Stimulated activated CD4-positive, alpha-beta T cell treated with anti-CD3 and anti-CD28 coated beads, Interleukin-4, amount 100 ng/mL, for 1 hour (primary cell): ENCODE results near the gene SLC7A5.
"Not testable (repeated sequence)": the region's sequence is repeated elsewhere in the genome, so short reads cannot be mapped to it uniquely, and the experiment has no call there.

ENCODE experiments used
- DNase-seq: peaks from one replicate; pipeline ENCODE4 v3.0.0-alpha.2; 2020

Gene SLC7A5

DNA sequence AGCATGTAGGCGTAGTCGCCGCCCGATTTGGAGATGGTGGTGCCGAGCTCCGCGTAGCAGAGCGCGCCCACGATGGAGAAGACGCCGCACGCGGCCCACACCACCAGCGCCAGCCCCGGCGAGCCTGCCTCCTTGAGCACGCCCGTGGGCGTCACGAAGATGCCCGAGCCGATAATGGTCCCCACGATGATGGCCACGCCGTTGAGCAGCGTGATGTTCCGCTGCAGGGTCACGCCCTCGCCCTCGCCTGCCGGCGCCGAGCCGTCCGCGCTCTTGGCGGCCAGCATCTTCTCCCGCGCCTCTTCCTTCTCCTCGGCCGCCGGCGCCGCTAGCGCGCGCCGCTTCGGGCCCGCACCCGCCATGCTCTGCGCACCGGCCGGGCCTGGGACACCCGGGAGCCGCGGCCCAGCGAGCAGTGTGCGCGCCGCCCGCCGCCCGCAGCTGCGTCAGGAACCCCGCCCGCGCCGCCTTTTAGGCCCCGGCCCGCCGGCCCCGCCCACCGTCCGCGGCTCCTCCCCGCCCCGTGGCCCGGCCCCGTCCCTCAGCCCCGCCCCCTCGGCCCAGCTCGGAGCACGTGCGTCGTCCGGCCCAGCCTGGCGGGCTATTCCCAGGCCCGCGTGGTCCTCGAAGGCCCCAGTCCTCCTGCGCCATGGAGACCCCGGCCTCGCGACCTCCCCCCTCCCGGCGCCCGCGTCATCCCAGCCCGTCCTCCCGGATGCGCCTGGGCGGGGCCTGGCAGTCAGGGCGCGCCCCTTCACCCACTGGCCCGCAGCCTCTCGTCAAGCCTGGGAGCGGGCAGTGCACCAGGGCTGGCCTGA, at the start of gene SLC7A5:
Gene SLC7A5 (minus strand): TSS at position 447 of the 818 bp plus-strand sequence. CDS start 85 bp downstream, at position 362.
- DNase-seq = peak; percentile 92

DNA sequence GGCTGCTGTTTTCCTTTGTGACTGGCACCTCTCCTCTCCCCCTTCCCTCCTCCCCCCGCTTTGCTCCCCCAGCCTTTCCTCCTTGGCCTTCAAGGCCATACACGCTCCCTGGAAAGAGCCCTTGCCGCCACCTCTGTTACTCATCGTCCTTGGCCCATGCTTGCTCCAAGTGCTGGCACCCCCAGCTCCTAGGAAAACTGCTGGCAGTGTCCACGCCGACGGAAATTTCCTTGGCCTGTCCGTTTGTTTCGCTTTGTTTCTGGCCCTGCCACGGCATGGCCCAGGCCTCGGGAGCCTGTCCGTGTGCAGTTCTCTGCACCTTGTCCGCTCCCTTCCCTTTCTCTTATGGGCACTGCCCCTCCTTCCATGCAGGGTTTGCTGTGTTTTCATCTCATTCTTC, 49.0 kb upstream of the SLC7A5 start:
- no peak for DNase-seq

DNA sequence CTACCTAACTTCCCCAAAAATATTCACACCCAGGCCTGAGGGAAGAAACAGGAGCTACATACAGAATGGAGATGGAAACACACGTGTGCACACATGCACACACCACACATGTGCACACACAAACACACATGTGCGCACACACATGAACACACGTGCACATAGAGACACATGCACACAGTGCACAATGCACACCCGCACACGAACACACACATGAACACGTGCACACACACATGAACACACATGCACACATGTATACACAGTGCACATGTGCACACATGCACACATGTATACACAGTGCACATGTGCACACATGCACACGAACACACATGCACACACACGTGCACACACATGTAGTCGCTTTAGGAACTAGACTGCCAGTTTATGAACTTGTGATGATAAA, 48.2 kb upstream of the SLC7A5 start:
- DNase-seq = no peak

DNA sequence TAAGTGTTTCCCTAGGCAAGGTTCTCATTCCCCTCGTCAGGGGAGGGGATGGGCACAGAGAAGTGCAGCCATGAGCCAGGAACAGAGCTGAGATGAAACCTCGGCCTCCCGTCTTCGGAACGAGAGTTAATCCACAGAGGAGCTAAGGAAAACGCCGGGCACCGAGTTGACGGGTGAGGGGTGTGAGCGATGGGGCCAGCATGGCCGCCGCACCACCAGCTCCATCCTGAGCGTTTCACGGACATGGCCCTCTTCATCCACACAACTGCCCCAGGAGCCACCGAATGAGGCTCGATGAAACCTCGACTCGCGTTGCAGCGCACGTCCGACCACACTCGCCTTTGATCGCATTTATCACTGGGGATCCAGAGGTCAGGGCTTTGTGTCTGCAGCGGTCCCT, 45.5 kb upstream of the SLC7A5 start:
- no peak for DNase-seq

DNA sequence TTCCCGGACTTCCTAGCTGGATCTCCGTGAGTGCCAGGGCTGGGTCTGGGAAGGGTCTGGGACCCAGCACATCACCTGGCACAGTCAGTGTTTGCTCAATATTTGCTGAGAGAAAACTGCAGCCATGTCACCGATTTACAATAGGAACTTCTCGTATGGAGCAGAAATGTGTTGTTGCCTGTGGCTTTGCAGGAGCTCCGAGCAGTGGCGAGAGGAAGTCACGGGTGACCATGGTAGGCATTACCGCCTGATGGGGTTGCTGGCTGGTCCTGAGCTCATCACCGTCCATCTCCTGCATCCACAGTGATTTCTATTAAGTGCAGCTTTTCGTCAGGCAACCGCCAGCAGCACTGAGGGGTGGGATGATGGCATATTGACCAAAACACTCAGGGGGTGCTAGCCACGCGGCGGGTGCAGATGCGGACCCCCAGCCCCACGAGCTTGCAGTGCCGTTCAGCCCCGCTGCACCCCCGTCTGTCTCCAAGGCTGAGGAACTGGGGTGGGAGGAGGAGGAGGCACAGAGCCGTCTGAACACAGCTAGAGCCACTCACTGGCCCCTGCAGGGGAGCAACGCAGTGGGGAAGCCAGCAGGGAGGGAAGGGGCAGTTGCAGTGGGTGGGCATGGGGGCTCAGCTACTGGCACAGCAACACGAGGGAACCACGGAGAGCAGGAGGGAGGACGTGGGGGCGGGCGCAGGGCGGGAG, 44.9 kb upstream of the SLC7A5 start:
- not testable (repeated sequence) for DNase-seq

DNA sequence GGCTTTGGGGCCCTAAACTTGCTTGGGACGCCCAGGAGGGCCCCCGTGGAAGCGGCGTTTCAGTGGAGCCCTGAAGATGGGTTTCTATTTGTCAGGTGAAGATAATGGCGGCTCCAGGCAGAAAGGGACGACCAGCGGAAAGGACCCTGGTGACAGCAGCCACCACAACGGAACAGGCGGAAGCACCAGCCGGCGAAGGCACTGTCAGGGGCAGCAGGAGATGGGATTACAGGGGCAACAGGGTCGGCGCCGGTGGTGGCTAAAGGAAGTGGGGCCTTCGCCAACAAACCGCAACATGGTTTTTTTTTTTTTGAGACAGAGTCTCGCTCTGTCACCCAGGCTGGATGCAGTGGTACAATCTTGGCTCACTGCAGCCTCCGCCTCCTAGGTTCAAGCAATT, 43.4 kb upstream of the SLC7A5 start:
- DNase-seq = not testable (repeated sequence)

DNA sequence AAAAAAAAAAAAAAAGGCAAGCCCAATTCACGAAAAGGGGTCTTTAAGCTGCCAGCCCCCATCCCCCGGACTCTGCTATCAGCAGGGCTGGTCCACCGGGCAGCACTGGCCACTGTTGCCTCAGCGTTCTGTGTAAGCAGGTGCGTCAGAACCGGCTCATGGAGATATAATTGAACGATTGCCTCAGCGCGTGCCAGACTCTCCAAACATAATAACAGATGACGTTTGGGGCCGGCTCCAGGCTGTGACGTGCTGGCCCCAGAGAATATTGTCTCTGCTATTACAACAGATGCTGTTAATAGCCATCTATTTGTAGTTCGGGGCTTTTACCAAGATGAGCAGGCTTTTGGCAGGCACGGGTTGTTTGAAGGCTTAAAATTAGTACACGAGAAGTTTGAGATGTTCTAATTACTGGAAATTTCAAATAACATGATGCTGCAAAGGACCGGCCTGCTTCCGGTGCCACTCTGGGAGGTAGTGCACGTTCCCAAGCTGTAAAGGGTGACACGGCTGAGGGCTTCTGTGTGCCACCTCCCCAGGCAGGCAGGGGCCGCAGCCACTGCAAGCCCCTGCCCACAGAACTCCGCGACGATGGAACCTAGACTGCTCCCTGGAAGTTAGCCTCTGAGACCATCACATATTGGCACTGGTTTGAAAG, 41.9 kb upstream of the SLC7A5 start:
- DNase-seq = not testable (repeated sequence)

DNA sequence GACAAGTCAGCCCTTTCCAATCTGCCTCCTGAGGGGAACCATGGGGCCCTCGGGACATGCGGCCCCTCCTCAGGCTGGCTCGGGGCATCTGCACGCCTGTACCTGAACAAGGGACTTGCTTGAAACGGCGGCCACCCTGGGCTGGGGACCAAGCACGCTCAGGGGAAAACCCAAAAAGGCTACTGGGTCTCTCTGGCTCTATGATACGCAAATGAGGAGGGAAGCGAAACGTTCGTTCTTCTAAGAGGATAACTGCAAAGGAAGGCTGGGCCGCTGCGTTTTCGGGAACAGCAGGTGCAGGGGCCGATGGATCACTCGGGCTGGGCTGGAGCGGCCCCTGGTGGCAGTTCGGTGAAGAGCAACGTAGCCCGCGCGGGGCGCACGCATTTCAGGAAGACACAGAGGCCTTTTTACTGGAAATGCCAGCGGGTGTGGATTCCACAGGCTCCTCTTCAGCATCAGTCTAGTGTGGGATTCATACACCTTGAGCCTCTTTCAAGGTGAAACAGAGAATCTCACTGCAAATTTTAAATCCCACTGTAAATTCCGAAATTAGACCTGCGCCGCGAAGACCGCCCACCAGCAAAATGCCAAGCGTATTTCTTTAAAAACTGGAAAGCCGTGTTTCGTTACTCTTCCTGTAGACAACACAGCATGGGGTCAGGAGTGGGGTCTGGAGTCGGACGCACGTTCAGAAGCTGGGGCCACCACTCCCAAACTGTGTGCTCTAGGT, 40.1 kb upstream of the SLC7A5 start:
- peak; percentile 87 for DNase-seq

DNA sequence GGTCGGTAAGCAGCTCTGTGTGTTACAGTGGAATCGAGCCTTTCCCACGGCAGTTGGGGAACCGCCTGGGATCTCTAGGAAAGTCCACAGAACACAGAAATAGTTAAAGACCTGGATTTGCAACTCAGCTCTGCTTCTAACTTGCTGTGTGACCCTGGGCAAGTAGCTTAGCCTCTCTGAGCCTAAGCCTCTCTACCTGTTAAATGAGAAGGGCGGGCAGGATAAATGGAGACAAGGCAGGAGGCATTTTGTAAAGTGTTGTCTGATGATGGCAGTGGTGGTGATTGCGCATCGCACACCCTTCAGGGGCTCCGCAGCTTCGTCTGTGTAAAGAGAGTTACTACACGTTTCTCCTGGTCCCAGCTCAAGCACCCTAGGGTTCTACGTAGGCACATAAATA, 38.8 kb upstream of the SLC7A5 start:
- DNase-seq = not testable (repeated sequence)

DNA sequence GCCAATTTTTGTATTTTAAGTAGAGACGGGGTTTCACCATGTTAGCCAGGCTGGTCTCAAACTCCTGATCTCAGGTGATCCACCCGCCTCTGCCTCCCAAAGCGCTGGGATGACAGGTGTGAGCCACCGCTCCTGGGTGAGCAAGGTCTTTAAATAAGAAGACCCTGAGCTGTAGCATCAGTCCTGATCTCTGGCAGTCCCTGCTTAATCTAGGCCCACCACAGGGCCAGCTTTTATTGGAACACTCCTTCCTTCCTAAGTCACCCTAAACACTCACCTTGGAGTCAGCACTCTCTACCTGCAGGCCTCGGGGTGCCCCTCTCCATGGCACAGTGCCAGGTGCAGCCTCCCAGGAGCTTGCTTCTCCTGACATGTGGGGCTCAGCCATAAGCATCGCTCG, 36.2 kb upstream of the SLC7A5 start:
- DNase-seq = not testable (repeated sequence)

DNA sequence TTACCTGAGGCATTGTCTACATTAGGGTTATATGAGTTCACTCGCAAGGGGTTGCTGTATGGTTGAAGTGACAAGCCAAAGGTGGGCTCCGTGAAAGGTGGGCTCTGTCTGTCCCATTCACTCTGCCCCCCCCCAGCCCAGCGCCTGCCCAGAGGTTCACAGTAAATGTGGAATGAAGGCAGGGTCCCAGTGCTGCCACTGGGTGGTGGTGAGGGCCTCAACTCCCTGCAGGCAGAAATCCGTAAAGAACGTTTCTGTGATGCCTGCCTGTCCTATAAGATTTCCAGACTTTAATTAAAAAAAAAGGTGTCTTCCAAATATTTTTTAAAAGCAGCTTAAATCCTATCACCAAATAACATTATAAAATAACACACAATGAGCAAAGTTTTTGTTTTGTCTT, 35.7 kb upstream of the SLC7A5 start:
- DNase-seq = not testable (repeated sequence)

DNA sequence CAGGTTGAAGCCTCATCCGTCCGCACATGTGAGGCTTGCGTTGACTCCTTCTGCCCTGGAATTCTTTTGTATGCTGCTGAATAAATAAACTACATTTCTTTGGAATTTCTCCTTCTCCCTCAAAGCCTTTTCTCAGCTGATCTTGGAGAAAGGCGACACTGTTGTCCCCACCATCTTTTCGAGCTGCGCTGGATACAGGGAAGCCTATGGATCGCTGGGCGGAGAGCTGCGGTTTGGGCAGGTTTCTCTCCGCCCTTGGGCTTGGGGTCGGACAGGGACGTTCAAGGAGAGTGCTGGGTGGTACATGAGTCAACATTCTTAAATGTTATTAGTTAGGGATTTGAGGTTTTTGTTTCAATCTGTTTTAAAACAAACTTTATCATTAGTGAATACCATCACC, 31.2 kb upstream of the SLC7A5 start:
- DNase-seq = not testable (repeated sequence)

DNA sequence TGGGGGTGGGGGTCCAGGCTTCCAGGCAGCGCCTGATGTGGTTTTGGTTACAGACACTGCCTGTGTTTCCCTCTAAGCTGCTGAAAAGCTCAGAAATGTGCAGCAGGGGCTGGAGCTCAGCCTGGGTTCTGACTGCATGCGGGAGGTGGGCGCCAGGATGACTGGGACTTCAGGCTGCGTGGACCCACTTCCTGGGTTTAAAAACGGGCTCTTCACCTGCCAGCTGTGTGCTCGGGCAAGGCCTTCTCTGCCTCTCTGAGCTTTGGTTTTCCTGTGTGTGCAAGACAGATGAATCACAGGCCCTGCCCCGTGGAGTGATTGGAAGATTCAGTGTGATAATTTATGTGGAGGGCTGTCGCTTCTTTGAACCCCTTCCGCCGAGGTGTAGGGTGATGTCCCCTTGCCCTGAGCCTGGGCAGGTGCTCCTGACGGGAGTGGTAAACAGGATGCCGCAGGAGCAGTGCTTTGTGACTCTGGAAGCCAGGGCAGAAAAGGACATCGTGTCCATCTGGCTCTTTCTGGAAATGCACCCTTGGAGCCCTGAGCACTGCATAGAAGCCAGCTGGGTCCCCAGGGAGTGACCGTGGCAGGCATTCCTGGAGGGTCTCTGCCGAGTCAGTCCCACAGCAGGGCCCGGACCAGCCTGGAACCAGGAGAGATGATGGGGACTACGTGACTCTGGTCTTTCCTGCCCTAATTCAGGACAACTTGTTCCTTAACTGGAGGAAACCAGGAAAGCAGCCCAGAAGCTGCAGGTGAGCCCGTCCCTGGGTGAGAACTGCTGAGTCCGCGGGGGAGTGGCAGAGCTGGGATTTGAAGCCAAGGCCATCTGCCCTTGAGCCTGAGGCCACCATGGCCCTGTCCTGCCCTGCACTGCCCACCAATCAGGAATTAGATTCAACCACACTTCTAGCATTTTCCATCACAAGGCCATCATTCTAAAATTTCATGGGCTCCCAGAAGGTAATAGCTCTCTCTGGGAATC, 28.5 kb upstream of the SLC7A5 start:
- DNase-seq = peak; percentile 53

DNA sequence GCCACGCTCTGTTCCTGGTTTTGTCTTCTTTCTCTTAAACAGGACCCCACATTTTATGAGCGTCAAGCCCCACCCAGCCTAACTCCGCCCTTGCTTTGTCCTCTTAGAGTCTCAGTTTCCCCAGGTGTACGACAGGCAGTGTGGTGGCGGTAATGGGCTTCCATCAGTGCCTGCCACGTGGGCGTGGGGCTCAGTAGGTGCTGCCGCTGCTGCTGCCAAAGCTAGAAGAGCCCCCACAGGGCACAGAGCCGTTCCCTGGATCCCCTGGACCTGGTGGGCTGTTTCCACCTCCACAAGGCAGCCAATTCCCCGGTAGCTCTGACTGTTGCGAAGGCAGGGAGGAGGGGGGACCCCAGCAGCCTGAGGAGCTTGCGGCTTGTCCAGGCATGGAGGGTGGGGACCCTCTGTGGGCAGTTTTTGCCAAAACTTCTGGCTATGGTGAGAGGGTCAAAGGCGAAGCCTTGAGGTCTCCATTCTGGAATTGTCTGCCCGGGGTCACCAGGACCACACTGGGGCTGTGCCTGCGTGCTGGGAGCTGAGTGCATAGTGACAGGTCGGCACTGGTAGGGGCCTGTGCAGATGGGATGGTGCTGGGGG, 27.7 kb upstream of the SLC7A5 start:
- DNase-seq = not testable (repeated sequence)

DNA sequence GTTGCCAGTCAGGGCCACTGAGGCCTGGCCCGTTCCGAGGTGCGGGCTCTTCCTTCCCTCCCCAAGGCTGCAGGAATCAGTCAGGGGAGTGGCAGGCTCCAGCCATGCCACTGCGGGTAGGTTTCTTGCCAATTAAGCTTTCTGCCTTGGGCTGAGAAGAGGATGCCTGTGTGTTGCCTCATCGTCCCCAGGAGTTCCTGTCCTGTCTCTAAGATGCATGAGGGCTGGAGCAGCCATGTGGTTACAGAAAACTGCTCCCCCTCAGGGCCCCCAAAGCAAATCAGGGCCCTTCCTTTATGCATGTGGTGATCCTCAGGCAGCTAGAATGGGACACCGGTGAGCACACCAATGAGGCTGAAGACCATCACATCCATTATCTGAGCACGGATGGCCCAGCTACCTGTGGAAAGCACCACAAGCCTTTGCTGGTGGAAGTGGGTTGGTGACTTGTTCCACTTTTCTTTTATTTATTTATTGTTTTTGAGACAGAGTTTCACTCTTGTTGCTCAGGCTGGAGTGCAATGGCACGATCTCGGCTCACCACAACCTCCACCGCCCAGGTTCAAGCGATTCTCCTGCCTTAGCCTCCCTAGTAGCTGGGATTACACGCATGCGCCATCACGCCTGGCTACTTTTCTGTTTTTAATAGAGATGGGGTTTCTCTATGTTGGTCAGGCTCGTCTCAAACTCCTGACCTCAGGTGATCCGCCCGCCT, 27.0 kb upstream of the SLC7A5 start:
- DNase-seq = not testable (repeated sequence)

DNA sequence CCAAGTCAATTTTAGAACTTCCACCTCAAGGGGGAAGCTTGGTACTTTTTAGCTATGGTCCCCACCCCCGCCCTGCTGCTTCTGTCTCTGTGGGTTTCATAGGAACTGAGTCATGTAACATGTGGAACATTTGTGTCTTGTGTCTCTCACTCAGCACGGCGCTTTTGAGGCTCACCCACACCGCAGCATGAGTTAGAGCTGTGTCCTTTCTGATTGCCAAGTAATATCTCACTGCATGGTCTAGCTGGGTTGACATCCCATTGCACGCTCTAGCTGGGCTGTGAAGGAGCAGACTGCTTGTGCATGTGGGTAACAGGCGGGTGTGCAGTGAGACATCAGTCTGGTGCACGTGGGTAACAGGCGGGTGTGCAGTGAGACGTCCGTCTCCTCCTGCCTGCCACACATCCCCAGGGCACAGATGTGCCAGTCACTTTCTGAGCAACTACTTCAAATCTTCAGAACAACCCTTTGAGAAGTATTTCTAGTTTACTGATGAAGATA, 26.4 kb upstream of the SLC7A5 start:
- peak; percentile 76 for DNase-seq

DNA sequence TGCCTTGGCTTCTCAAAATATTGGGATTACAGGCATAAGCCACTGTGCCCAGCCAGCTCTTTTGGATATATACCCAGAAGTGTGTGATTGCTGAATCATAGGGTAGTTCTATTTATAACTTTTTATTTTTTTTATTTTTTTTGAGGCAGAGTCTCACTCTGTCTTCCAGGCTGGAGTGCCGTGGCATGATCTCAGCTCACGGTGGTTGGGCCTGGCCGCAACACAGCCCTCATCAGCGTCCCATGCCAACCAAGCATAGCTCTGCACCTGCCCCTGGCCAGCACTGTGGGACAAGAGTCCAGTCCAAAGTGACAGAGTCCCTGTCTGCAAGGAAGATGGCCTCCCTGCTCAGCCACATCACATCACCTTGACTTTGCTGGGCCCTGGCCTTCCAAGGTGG, 24.7 kb upstream of the SLC7A5 start:
- DNase-seq = not testable (repeated sequence)

DNA sequence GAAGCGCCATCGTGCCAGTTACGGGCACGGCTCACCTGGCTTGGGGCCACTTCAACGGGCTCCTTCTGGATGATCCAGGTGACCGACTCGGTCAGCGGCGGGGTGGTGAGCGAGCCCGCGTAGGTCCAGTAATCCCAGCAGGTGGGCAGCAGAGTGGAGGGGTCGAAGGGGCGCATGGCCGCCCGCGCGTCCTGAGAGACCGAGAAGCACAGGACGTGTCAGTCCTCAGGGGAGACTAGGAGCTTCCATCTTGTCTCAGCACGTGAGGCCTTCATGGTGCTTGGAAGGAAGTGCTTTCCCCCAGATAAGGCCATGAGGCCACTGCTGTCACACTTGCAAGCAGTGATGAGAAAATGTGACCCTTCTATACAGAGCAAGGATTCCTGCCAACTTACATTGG, 22.5 kb upstream of the SLC7A5 start:
- no peak for DNase-seq

DNA sequence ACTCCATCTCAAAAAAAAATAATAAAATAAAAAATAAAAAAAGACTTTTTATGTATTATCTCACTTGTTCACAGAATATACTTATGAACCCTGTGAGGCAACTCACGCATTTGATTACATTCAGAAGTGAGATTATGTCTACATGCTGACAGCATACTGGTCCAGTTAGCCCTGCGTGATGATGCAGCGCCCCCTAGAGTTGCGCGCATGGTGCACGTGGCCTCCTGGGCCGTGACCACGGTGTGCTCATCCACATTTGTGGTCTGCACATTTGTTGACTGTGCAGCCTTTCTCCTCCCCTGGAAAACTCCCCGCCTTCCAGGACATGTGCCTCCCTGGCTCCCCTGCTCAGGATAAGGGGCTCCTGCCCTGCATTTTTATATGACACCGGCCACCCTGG, 20.5 kb upstream of the SLC7A5 start:
- DNase-seq = not testable (repeated sequence)

DNA sequence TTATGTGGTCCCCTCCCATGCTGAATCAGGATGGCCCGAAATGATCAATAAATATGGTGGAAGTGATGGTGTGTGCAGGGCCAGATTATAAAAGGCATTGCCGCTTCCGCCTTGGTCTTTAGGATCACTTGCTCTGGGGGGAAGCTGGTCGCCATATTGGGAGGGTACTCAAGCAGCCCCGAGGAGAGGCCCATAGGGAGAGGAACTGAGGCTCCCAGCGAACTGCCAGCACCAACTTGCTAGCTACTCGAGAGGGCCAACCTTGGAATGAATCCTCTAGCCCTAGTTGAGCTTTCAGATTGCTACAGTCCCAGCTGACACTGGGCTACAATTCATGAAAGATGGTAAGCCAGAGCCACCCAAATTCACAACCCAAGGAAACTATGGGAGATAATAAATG, 19.0 kb upstream of the SLC7A5 start:
- not testable (repeated sequence) for DNase-seq
